Caco-2 (cell line): Measurements from ENCODE around the gene SOCS2. TPM values are rescaled to one million over a fixed set of nuclear protein-coding genes. Genes with fewer than 3 reads are reported as not detected.

Source experiments
- BruUV-seq: library from RNA; stranded (reverse); fragments of 400-500 nt; replicated peaks from 2 replicates; lab custom pipeline; 2021; lab: Mats Ljungman, UMichigan
- CTCF ChIA-PET: fragments of 300-600 bp; sonication (Branson Sonifier 250); formaldehyde crosslinking; loops from one replicate; lab custom pipeline; 2022; ENCODE audit warnings: antibody characterized with exemption; lab: Charles Lee
- POLR2A ChIA-PET: fragments of 300-600 bp; sonication (Branson Sonifier 250); formaldehyde crosslinking; loops from one replicate; lab custom pipeline; 2022; ENCODE audit warnings: antibody characterized with exemption; lab: Charles Lee
- DNase-seq, 2 experiments: peaks; one replicate each; pipeline versions ENCODE4 v3.0.0 to v3.0.0-alpha.2; 2020 to 2022
- H3K27me3 ChIP-seq: replicated peaks from 2 replicates; pipeline ENCODE4 v1.6.0; 2011; ENCODE audit warnings: low read length; ENCODE audit not compliant: control insufficient read depth, insufficient read depth
- H3K36me3 ChIP-seq: 2 replicates; pipeline ENCODE4 v1.5.1; 2011; ENCODE audit warnings: low read length; ENCODE audit not compliant: control insufficient read depth, insufficient read depth
- H3K4me1 ChIP-seq: fragments of 250-450 bp; sonication (Bioruptor Pico); 2 replicates; pipeline ENCODE4 v1.5.1; 2020; ENCODE audit warnings: mild to moderate bottlenecking
- H3K4me3 ChIP-seq: 2 replicates; pipeline ENCODE4 v1.5.1; 2011; ENCODE audit warnings: low read depth, mild to moderate bottlenecking, control low read depth, low read length
- H3K9me3 ChIP-seq: fragments of 250-450 bp; sonication (Bioruptor Pico); 2 replicates; pipeline ENCODE4 v1.5.1; 2020; ENCODE audit warnings: mild to moderate bottlenecking, moderate library complexity
- H3K27ac Mint-ChIP-seq: one replicate; pipeline ENCODE4 v1.8.0; 2022; ENCODE audit warnings: mixed read lengths; ENCODE audit not compliant: unreplicated experiment
- H3K27me3 Mint-ChIP-seq: one replicate; pipeline ENCODE4 v1.8.0; 2022; ENCODE audit warnings: mixed read lengths; ENCODE audit not compliant: insufficient read depth, unreplicated experiment
- H3K36me3 Mint-ChIP-seq: one replicate; pipeline ENCODE4 v1.8.0; 2022; ENCODE audit warnings: mild to moderate bottlenecking, mixed read lengths; ENCODE audit not compliant: insufficient read depth, unreplicated experiment
- H3K4me1 Mint-ChIP-seq: one replicate; pipeline ENCODE4 v1.8.0; 2022; ENCODE audit warnings: low read depth, mixed read lengths; ENCODE audit not compliant: unreplicated experiment
- H3K4me3 Mint-ChIP-seq: one replicate; pipeline ENCODE4 v1.8.0; 2022; ENCODE audit warnings: mild to moderate bottlenecking, moderate library complexity, mixed read lengths; ENCODE audit not compliant: unreplicated experiment
- H3K9me3 Mint-ChIP-seq: one replicate; pipeline ENCODE4 v1.8.0; 2022; ENCODE audit warnings: mixed read lengths; ENCODE audit not compliant: unreplicated experiment
- intact Hi-C: fragments of 100-400 bp; cut with micrococcal nuclease; formaldehyde crosslinking; loops from one replicate; pipeline ENCODE4 v1.10.0; 2022; ENCODE audit not compliant: unreplicated experiment
- total RNA-seq: library from RNA; stranded (reverse); gene quantifications from 2 replicates; pipeline ENCODE4 v1.2.3, GENCODE V29; 2022
- TF ChIP-seq, protein P1 (sequence below), 2 experiments: fragments of 200-600 bp in 1 of 2; IDR thresholded peaks; 1 replicate in 1 of 2; 2 replicates in 1 of 2; pipeline versions ENCODE4 v1.5.1 to v1.8.0; 2011 to 2022; ENCODE audit warnings: antibody characterized with exemption in 1 of 2, control low read depth in 1 of 2, inconsistent platforms in 1 of 2, low read depth in 1 of 2, low read length in 1 of 2, mild to moderate bottlenecking in 1 of 2, moderate library complexity in 1 of 2; ENCODE audit not compliant: insufficient read depth in 1 of 2, severe bottlenecking in 1 of 2, unreplicated experiment in 1 of 2

Gene SOCS2
- total RNA-seq, 1 experiment from 2014 or later, result 95.4 TPM

GRCh38 chr12:93587611-93588010 is 15.1 kb downstream of the SOCS2 start:
- TF ChIP-seq, protein P1, sequence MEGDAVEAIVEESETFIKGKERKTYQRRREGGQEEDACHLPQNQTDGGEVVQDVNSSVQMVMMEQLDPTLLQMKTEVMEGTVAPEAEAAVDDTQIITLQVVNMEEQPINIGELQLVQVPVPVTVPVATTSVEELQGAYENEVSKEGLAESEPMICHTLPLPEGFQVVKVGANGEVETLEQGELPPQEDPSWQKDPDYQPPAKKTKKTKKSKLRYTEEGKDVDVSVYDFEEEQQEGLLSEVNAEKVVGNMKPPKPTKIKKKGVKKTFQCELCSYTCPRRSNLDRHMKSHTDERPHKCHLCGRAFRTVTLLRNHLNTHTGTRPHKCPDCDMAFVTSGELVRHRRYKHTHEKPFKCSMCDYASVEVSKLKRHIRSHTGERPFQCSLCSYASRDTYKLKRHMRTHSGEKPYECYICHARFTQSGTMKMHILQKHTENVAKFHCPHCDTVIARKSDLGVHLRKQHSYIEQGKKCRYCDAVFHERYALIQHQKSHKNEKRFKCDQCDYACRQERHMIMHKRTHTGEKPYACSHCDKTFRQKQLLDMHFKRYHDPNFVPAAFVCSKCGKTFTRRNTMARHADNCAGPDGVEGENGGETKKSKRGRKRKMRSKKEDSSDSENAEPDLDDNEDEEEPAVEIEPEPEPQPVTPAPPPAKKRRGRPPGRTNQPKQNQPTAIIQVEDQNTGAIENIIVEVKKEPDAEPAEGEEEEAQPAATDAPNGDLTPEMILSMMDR (IDR thresholded peaks at IDR 0.05; ENCODE audit: insufficient read depth in 1 of 2, low read depth in 1 of 2, low read length in 1 of 2, severe bottlenecking in 1 of 2, unreplicated experiment in 1 of 2), result no peak
- no TSS peak for BruUV-seq
- Mint-ChIP-seq H3K4me3 (no peak overlapping the region), H3K27me3 (no peaks in the 10 kb centered on the region), H3K27ac (no peak overlapping the region), H3K4me1 (no peaks in the 10 kb centered on the region), H3K36me3 (peaks cover 37% of the 10 kb centered on the region), H3K9me3 (no peaks in the 10 kb centered on the region)
- Histone ChIP-seq H3K4me1 (no peaks in the 10 kb centered on the region), H3K9me3 (no peaks in the 10 kb centered on the region), H3K36me3 (no peaks in the 10 kb centered on the region), H3K27me3 (no peaks in the 10 kb centered on the region), H3K4me3 (no peak overlapping the region)
- POLR2A ChIA-PET, result no interaction called here
- CTCF ChIA-PET, result no interaction called here
- intact Hi-C loops, result no loop called here
- DNase-seq, result no peak

DNA sequence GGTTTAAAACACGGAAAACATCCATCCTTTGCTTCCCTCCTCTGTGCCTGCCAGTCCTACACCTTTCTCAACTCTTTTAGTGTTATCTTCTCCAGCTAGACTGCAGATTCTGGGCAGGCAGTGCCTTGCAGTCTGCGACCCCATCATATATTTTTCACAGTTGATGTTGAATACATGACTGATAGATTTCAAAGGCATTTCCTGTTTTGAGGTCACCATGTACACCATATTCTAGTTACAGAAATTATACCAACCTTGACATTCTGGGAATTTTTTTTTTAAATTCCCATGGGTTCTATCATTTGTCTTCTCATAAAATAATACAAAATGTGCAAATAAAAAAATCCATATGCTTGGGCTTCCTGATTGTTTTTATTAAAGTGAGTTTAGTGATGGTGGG is 16.6 kb downstream of the SOCS2 start:
- ChIA-PET POLR2A (no interaction called here), CTCF (no interaction called here)
- H3K9me3 Mint-ChIP-seq, result no peaks in the 10 kb centered on the region
- Histone ChIP-seq H3K4me3 (no peak overlapping the region), H3K27me3 (no peaks in the 10 kb centered on the region), H3K4me1 (no peaks in the 10 kb centered on the region), H3K36me3 (no peaks in the 10 kb centered on the region), H3K9me3 (no peaks in the 10 kb centered on the region)
- intact Hi-C loops, result no loop called here
- TF ChIP-seq, protein P1 (IDR thresholded peaks at IDR 0.05; ENCODE audit: insufficient read depth in 1 of 2, low read depth in 1 of 2, low read length in 1 of 2, severe bottlenecking in 1 of 2, unreplicated experiment in 1 of 2), result no peak
- no peak overlapping the region for H3K4me3 Mint-ChIP-seq
- peaks cover 6% of the 10 kb centered on the region for H3K4me1 Mint-ChIP-seq
- H3K36me3 Mint-ChIP-seq, result peaks cover 30% of the 10 kb centered on the region
- no peak for DNase-seq
- no peaks in the 10 kb centered on the region for H3K27me3 Mint-ChIP-seq
- BruUV-seq, result no TSS peak
- no peak overlapping the region for H3K27ac Mint-ChIP-seq

DNA sequence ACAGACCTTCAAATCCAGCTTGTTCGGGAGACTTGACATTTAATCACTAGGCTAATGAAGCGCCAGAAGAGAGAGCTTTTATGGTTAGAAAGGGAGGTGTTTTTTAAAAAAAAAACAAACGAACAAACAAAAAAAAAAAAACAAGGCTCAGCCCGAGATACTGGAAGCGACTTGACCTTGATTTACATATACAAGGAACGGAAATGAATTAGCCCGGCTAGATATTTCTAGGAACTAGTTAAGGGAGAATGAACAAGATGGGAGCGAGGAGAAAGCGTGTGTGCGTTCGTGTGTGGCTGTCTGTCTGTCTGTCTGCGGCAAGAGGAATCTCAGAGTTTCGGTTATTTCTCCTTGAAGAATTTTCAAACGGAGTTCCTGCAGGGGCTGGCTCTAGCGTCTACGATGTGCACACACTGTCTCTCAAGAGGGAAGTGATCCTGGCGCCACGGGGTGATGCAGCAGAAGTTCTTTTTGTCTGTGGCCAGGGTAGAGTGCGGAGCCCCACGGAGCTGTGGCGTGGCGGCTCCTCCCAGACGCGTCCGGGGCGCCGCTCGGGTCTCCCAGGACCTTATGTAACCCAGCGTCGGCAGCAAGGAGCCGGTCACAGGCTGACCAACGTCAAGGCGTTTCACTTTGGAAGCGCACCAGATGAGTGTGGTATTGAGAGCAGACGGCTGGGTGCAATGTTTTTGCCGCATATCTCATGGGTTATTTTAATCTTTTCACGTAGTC is 18.8 kb downstream of the SOCS2 start:
- CTCF ChIA-PET, result no interaction called here
- H3K27ac Mint-ChIP-seq, result peak overlapping the region; percentile 73
- peaks cover 16% of the 10 kb centered on the region for H3K36me3 Mint-ChIP-seq
- no peaks in the 10 kb centered on the region for H3K9me3 Mint-ChIP-seq
- no peaks in the 10 kb centered on the region for H3K36me3 ChIP-seq
- POLR2A ChIA-PET, result interaction anchor here (0.6 kb wide), 1 partner anchor 110 kb away, joined by 4 read pairs; no protein-coding TSS in a partner anchor
- no peaks in the 10 kb centered on the region for H3K27me3 Mint-ChIP-seq
- H3K4me1 ChIP-seq, result no peaks in the 10 kb centered on the region
- BruUV-seq, result TSS peak; percentile 84
- intact Hi-C loops, result no loop called here
- H3K9me3 ChIP-seq, result no peaks in the 10 kb centered on the region
- no peaks in the 10 kb centered on the region for H3K27me3 ChIP-seq
- TF ChIP-seq, protein P1 (IDR thresholded peaks at IDR 0.05; ENCODE audit: insufficient read depth in 1 of 2, low read depth in 1 of 2, low read length in 1 of 2, severe bottlenecking in 1 of 2, unreplicated experiment in 1 of 2), result no peak
- peak overlapping the region; percentile 38 for H3K4me3 ChIP-seq
- peak overlapping the region; percentile 91 for H3K4me3 Mint-ChIP-seq
- peak; percentile 61 to 68 for DNase-seq
- peaks cover 6% of the 10 kb centered on the region for H3K4me1 Mint-ChIP-seq
